ENCODE measurements around the gene ZDHHC13. TPM values are rescaled to one million over a fixed set of nuclear protein-coding genes. Genes with fewer than 3 reads are reported as not detected.

Gene ZDHHC13
- total and polyA plus RNA-seq, 10 of the 15 experiments (the other 5 are each of a cell fraction or from before 2014, with no cell fraction given): 8.5 to 34.2 (median 20.4) TPM

DNA sequence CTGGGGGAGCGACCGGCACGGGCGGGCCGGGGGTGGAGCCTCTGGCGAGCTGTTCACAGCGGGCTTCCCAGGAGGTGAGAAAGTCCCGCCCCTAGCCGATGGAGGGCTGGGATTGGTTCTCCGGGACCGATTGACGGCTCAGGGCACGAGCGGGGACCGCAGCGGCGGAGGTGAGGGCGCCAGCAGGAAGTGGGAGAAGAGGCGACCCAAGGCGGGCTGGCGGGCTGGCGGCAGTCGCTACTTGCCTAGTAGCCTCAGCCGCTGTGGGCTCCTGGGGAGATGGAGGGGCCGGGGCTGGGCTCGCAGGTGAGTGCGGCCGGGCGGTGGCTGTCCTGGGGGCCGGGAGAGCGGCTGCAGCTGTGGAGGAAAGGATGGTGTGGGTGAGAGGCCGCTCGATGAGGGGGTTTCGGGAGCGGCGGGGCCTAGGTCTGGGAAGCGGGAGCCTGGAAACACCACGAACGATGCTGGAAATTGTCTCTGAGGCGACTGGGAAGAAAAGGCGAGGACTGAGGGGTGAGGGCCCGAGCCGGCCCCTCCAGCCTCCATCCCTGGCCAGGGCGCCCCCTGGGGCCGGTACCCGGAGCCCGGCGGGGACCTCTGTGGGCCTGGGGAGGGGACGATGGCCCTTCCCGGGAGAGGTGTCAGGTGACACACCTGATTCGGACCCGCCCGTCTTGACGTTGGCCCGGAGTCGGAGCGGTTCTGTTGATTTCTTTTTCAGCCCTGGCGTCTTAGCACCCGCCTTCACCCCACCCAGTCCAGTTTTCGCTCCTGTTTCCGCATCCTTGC lies at the start of gene ZDHHC13 (continued):
- TF ChIP-seq HDAC6 (IDR thresholded peaks at IDR 0.05; ENCODE audit: unreplicated experiment) (no peak), WRNIP1 (IDR thresholded peaks at IDR 0.05; ENCODE audit: borderline replicate concordance, low read depth, low read length) (no peak), GABPA (IDR thresholded peaks at IDR 0.05; ENCODE audit: low read depth) (no peak), SIX5 (IDR thresholded peaks at IDR 0.05; ENCODE audit: low read depth, low read length, severe bottlenecking) (no peak), CBFB (IDR thresholded peaks at IDR 0.05; ENCODE audit: low read depth) (0 out of 2 replicates have a peak, but pooled peaks have one; percentile 51), BHLHE40 (IDR thresholded peaks at IDR 0.05; ENCODE audit: borderline replicate concordance in 1 of 2, low read depth in 2 of 2, low read length in 1 of 2) (peak; percentile 97 to 99), TAF1 (IDR thresholded peaks at IDR 0.05; ENCODE audit: borderline replicate concordance, low read depth, low read length) (peak; percentile 69), ZNF384 (IDR thresholded peaks at IDR 0.05; ENCODE audit: borderline replicate concordance, low read depth, low read length) (no peak), SMC3 (IDR thresholded peaks at IDR 0.05; ENCODE audit: borderline replicate concordance, low read length) (no peak), CBX5 (IDR thresholded peaks at IDR 0.05; ENCODE audit: low read depth) (no peak), RELA (IDR thresholded peaks at IDR 0.05; ENCODE audit: borderline replicate concordance, partially characterized antibody) (no peak), JUNB (IDR thresholded peaks at IDR 0.05) (no peak), ZNF622 (IDR thresholded peaks at IDR 0.05) (no peak), FOXM1 (IDR thresholded peaks at IDR 0.05; ENCODE audit: low read depth, low read length) (no peak), SMAD5 (IDR thresholded peaks at IDR 0.05; ENCODE audit: low read depth) (peak; percentile 55; the same call in 1 of the 2 replicates), BACH1 (IDR thresholded peaks at IDR 0.05; ENCODE audit: borderline replicate concordance) (no peak; the same call in 1 of the 2 replicates), BRCA1 (IDR thresholded peaks at IDR 0.05; ENCODE audit: low read depth, low read length) (no peak)
- TF ChIP-seq, protein P1, sequence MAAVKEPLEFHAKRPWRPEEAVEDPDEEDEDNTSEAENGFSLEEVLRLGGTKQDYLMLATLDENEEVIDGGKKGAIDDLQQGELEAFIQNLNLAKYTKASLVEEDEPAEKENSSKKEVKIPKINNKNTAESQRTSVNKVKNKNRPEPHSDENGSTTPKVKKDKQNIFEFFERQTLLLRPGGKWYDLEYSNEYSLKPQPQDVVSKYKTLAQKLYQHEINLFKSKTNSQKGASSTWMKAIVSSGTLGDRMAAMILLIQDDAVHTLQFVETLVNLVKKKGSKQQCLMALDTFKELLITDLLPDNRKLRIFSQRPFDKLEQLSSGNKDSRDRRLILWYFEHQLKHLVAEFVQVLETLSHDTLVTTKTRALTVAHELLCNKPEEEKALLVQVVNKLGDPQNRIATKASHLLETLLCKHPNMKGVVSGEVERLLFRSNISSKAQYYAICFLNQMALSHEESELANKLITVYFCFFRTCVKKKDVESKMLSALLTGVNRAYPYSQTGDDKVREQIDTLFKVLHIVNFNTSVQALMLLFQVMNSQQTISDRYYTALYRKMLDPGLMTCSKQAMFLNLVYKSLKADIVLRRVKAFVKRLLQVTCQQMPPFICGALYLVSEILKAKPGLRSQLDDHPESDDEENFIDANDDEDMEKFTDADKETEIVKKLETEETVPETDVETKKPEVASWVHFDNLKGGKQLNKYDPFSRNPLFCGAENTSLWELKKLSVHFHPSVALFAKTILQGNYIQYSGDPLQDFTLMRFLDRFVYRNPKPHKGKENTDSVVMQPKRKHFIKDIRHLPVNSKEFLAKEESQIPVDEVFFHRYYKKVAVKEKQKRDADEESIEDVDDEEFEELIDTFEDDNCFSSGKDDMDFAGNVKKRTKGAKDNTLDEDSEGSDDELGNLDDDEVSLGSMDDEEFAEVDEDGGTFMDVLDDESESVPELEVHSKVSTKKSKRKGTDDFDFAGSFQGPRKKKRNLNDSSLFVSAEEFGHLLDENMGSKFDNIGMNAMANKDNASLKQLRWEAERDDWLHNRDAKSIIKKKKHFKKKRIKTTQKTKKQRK (IDR thresholded peaks at IDR 0.05; ENCODE audit: low read depth, low read length): no peak
- TF ChIP-seq, protein P2, sequence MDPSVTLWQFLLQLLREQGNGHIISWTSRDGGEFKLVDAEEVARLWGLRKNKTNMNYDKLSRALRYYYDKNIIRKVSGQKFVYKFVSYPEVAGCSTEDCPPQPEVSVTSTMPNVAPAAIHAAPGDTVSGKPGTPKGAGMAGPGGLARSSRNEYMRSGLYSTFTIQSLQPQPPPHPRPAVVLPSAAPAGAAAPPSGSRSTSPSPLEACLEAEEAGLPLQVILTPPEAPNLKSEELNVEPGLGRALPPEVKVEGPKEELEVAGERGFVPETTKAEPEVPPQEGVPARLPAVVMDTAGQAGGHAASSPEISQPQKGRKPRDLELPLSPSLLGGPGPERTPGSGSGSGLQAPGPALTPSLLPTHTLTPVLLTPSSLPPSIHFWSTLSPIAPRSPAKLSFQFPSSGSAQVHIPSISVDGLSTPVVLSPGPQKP (IDR thresholded peaks at IDR 0.05; ENCODE audit: low read depth, low read length): 0 out of 2 replicates have a peak, but pooled peaks have one; percentile 32
- TF ChIP-seq, protein P3, sequence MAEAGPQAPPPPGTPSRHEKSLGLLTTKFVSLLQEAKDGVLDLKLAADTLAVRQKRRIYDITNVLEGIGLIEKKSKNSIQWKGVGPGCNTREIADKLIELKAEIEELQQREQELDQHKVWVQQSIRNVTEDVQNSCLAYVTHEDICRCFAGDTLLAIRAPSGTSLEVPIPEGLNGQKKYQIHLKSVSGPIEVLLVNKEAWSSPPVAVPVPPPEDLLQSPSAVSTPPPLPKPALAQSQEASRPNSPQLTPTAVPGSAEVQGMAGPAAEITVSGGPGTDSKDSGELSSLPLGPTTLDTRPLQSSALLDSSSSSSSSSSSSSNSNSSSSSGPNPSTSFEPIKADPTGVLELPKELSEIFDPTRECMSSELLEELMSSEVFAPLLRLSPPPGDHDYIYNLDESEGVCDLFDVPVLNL (IDR thresholded peaks at IDR 0.05; ENCODE audit: low read depth, low read length): no peak
- TF ChIP-seq, protein P4, sequence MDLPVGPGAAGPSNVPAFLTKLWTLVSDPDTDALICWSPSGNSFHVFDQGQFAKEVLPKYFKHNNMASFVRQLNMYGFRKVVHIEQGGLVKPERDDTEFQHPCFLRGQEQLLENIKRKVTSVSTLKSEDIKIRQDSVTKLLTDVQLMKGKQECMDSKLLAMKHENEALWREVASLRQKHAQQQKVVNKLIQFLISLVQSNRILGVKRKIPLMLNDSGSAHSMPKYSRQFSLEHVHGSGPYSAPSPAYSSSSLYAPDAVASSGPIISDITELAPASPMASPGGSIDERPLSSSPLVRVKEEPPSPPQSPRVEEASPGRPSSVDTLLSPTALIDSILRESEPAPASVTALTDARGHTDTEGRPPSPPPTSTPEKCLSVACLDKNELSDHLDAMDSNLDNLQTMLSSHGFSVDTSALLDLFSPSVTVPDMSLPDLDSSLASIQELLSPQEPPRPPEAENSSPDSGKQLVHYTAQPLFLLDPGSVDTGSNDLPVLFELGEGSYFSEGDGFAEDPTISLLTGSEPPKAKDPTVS (IDR thresholded peaks at IDR 0.05; ENCODE audit: low read depth, low read length): no peak
